Activated CD8-positive, alpha-beta memory T cell treated with anti-CD3 and anti-CD28 coated beads, Interleukin-2, amount 50 U/mL, for 24 hours (primary cell): Measurements from ENCODE around the gene HIRA.
"Not testable (repeated sequence)": the region's sequence is repeated elsewhere in the genome, so short reads cannot be mapped to it uniquely, and the experiment has no call there.

Source experiments
- DNase-seq: peaks from one replicate; pipeline ENCODE4 v3.0.0-alpha.2; 2020; ENCODE audit errors: extremely low read depth

The HIRA gene

GRCh38 chr22:19440411-19441195 lies 9.1 kb upstream of the HIRA start:
- no peak for DNase-seq

GRCh38 chr22:19438298-19438697 lies 6.8 kb upstream of the HIRA start:
- no peak for DNase-seq

- DNase-seq: not testable (repeated sequence)
Observed at GRCh38 chr22:19436444-19437161, 5.1 kb upstream of the HIRA start.

- no peak for DNase-seq
Observed at GRCh38 chr22:19434829-19435580, 3.5 kb upstream of the HIRA start.

- no peak for DNase-seq
Observed at GRCh38 chr22:19434401-19434800, 2.9 kb upstream of the HIRA start.

- DNase-seq: peak; percentile 79
Observed at GRCh38 chr22:19432133-19432851, 759 bp upstream of the HIRA start, which contains the start of gene MRPL40. Gene MRPL40, plus strand, starts transcription at chr22:19432545. Its CDS starts 10 bp downstream, at chr22:19432555.

- DNase-seq: no peak
Observed at GRCh38 chr22:19430890-19431541, 517 bp downstream of the HIRA start.

GRCh38 chr22:19429950-19430889 lies 1.3 kb downstream of the HIRA start:
- DNase-seq: no peak

- DNase-seq: no peak
Observed at GRCh38 chr22:19424186-19424500, 7.4 kb downstream of the HIRA start.

- no peak for DNase-seq
Observed at GRCh38 chr22:19422440-19423301, 8.9 kb downstream of the HIRA start.

- no peak for DNase-seq
Observed at GRCh38 chr22:19420321-19420720, 11.2 kb downstream of the HIRA start.

GRCh38 chr22:19419464-19420178 lies 11.9 kb downstream of the HIRA start:
- DNase-seq: no peak

GRCh38 chr22:19419086-19419463 lies 12.5 kb downstream of the HIRA start:
- DNase-seq: no peak

GRCh38 chr22:19412923-19413322 lies 18.6 kb downstream of the HIRA start:
- DNase-seq: no peak

GRCh38 chr22:19412478-19412877 lies 19.1 kb downstream of the HIRA start:
- DNase-seq: no peak

- no peak for DNase-seq
Observed at GRCh38 chr22:19411690-19412045, 19.9 kb downstream of the HIRA start.

- no peak for DNase-seq
Observed at GRCh38 chr22:19410941-19411689, 20.4 kb downstream of the HIRA start.
